ENCODE data around the gene SLC25A26.

SLC25A26 gene

DNA sequence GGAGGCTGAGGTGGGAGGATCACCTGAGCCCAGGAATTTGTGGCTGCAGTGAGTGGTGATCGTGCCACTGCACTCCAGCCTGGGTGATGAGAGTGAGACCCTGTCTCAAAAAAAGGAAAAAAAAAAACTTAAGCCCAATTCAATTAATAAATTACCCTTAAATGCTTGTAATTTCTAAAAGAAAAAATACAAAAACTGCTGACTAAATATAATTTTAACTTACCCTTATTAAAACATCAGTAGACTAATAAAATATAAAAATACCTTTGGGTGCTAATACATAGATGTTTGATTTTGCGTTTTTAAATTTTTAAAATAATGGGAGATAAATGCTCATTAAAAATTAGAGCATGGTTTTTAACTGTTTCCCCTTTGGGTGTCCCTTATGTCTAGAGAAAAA lies 17.5 kb upstream of the SLC25A26 start:
- Histone ChIP-seq H3K36me3 (ENCODE audit: insufficient read depth, insufficient read length, low read length) (no peaks in the 10 kb centered on the region), H3K9me3 (ENCODE audit: insufficient read depth, low read length) (no peaks in the 10 kb centered on the region), H3K9ac (ENCODE audit: insufficient read length, low read depth) (no peak overlapping the region), H3K27me3 (ENCODE audit: insufficient read depth, insufficient read length) (no peaks in the 10 kb centered on the region), H3K4me3 (ENCODE audit: insufficient read length, low read depth) (no peak overlapping the region), H3K4me1 (ENCODE audit: insufficient read depth, insufficient read length) (no peaks in the 10 kb centered on the region)
- no peak for DNase-seq (ENCODE audit: low read depth, low spot score)
- TF ChIP-seq YY1 (IDR thresholded peaks at IDR 0.05; ENCODE audit: insufficient read depth, insufficient read length) (no peak), ZNF274 (IDR thresholded peaks at IDR 0.05; ENCODE audit: low read depth, low read length) (no peak), SUZ12 (IDR thresholded peaks at IDR 0.05; ENCODE audit: extremely low read depth, insufficient read depth, insufficient read length) (no peak)

DNA sequence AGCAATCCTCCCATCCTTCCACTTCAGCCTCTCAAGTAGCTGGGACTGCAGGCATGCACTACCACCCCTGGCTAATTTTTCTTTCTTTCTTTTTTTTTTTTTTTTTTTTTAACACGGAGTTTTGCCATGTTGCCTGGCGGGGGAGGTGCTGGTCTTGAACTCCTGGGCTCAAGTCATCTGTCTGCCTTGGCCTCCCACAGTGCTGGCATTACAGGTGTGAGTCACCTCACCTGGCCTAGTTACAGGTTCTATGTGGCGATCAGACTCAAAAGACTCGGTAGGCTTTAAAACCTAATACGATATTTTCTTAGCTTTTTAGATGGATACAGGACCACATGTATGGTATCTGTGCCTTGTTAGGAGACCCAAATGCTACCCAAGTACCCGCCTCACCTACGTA lies 14.0 kb upstream of the SLC25A26 start:
- H3K9me3 ChIP-seq (ENCODE audit: insufficient read depth, low read length), result no peaks in the 10 kb centered on the region
- no peak overlapping the region for H3K9ac ChIP-seq (ENCODE audit: insufficient read length, low read depth)
- H3K4me1 ChIP-seq (ENCODE audit: insufficient read depth, insufficient read length), result no peaks in the 10 kb centered on the region
- TF ChIP-seq YY1 (IDR thresholded peaks at IDR 0.05; ENCODE audit: insufficient read depth, insufficient read length) (no peak), ZNF274 (IDR thresholded peaks at IDR 0.05; ENCODE audit: low read depth, low read length) (no peak), SUZ12 (IDR thresholded peaks at IDR 0.05; ENCODE audit: extremely low read depth, insufficient read depth, insufficient read length) (no peak)
- H3K36me3 ChIP-seq (ENCODE audit: insufficient read depth, insufficient read length, low read length), result no peaks in the 10 kb centered on the region
- H3K27me3 ChIP-seq (ENCODE audit: insufficient read depth, insufficient read length), result no peaks in the 10 kb centered on the region
- no peak for DNase-seq (ENCODE audit: low read depth, low spot score)
- H3K4me3 ChIP-seq (ENCODE audit: insufficient read length, low read depth), result no peak overlapping the region

DNA sequence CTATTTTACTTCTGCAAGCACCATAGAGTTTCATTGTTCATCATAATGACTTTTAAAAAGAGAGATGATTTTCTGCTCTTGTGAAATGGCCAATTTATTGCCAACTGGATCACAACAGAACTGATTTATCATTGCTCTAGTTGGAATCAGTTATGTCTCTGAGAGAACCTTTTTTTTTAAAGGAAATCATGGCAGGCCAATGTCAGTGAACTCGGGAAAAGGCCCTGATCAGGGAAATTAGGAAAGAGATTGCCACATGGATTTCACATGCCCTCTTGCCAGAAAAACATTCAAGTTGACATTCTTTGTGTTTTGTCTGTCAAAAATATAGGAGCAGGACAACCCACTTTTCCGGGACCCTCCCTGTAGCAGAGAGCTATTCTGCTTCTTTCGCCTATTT lies 12.6 kb upstream of the SLC25A26 start:
- no peak for TF ChIP-seq SUZ12 (IDR thresholded peaks at IDR 0.05; ENCODE audit: extremely low read depth, insufficient read depth, insufficient read length)
- no peaks in the 10 kb centered on the region for H3K27me3 ChIP-seq (ENCODE audit: insufficient read depth, insufficient read length)
- no peak overlapping the region for H3K9ac ChIP-seq (ENCODE audit: insufficient read length, low read depth)
- no peak for DNase-seq (ENCODE audit: low read depth, low spot score)
- H3K36me3 ChIP-seq (ENCODE audit: insufficient read depth, insufficient read length, low read length), result no peaks in the 10 kb centered on the region
- H3K9me3 ChIP-seq (ENCODE audit: insufficient read depth, low read length), result no peaks in the 10 kb centered on the region
- H3K4me1 ChIP-seq (ENCODE audit: insufficient read depth, insufficient read length), result no peaks in the 10 kb centered on the region
- no peak overlapping the region for H3K4me3 ChIP-seq (ENCODE audit: insufficient read length, low read depth)

DNA sequence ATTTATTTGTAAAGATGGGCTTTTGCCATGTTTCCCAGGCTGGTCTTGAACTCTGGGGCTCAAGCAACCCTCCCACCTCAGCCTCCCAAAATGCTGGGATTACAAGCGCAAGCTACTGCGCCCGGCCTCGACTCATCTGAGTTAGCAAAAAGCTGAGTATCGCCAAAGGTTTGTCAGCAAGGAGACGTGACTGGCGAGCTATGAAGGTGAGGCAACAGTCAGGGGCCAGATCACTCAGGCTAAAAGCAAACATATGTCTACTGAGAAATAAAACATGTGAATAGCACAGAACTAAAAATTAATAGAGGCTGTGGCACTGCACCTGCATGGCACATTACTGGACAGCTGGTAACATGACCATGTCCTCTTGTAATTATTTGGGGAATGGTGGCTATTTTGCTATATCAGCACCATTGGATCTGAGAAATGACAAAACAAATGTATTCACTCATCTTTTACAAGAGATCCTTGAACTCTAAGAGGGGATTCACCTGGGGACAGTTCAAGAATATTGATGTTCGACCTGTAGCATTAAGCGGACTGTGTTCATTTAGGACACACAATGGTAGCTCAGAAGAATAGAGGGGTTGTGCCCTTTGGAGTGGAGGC lies 10.0 kb upstream of the SLC25A26 start:
- no peak overlapping the region for H3K9ac ChIP-seq (ENCODE audit: insufficient read length, low read depth)
- H3K9me3 ChIP-seq (ENCODE audit: insufficient read depth, low read length), result peaks cover 4% of the 10 kb centered on the region; the same call in 1 of the 2 replicates
- TF ChIP-seq SUZ12 (IDR thresholded peaks at IDR 0.05; ENCODE audit: extremely low read depth, insufficient read depth, insufficient read length), result no peak
- TF ChIP-seq ZNF274 (IDR thresholded peaks at IDR 0.05; ENCODE audit: low read depth, low read length), result no peak
- no peak for TF ChIP-seq YY1 (IDR thresholded peaks at IDR 0.05; ENCODE audit: insufficient read depth, insufficient read length)
- no peaks in the 10 kb centered on the region for H3K36me3 ChIP-seq (ENCODE audit: insufficient read depth, insufficient read length, low read length)
- no peaks in the 10 kb centered on the region for H3K4me1 ChIP-seq (ENCODE audit: insufficient read depth, insufficient read length)
- no peak for DNase-seq (ENCODE audit: low read depth, low spot score)
- no peak overlapping the region for H3K4me3 ChIP-seq (ENCODE audit: insufficient read length, low read depth)
- no peaks in the 10 kb centered on the region for H3K27me3 ChIP-seq (ENCODE audit: insufficient read depth, insufficient read length)

DNA sequence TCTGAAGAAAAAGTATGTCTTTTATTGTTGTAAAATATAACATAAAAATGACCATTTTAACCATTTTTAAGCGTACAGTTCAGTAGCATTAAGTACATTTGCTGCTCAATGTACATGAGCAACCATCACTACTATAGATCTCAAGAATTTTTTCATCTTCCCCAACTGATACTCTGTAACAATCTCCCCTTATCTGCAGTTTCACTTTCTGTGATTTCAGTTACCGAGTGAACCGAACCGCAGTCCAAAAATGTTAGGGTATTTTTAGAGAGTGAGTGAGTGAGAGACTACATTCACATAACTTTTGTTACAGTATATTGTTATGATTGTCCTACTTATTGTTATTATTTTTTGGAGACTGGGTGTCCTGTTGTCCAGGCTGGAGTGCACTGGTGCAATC lies 9.0 kb upstream of the SLC25A26 start:
- Histone ChIP-seq H3K27me3 (ENCODE audit: insufficient read depth, insufficient read length) (no peaks in the 10 kb centered on the region), H3K4me1 (ENCODE audit: insufficient read depth, insufficient read length) (no peaks in the 10 kb centered on the region), H3K9ac (ENCODE audit: insufficient read length, low read depth) (no peak overlapping the region), H3K9me3 (ENCODE audit: insufficient read depth, low read length) (peaks cover 4% of the 10 kb centered on the region; the same call in 1 of the 2 replicates), H3K36me3 (ENCODE audit: insufficient read depth, insufficient read length, low read length) (no peaks in the 10 kb centered on the region), H3K4me3 (ENCODE audit: insufficient read length, low read depth) (no peak overlapping the region)
- TF ChIP-seq YY1 (IDR thresholded peaks at IDR 0.05; ENCODE audit: insufficient read depth, insufficient read length) (no peak), ZNF274 (IDR thresholded peaks at IDR 0.05; ENCODE audit: low read depth, low read length) (no peak), SUZ12 (IDR thresholded peaks at IDR 0.05; ENCODE audit: extremely low read depth, insufficient read depth, insufficient read length) (no peak)
- DNase-seq (ENCODE audit: low read depth, low spot score), result no peak

DNA sequence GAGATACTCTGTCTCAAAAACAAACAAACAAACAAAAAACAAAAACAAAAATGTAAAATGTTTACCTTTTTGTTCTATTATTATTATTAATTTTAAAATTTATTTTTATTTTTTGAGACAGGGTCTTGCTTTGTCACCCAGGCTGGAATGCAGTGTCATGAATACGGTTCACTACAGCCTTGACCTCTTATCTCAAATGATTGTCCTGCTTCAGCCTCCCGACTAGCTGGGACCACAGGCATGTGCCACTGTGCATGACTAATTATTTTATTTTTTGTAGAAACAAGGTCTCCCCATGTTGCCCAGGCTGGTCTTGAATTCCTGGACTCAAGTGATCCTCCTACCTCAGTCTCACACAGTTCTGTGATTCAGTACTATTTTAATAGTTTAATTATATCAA lies 5.7 kb upstream of the SLC25A26 start:
- Histone ChIP-seq H3K27me3 (ENCODE audit: insufficient read depth, insufficient read length) (peaks cover 12% of the 10 kb centered on the region), H3K36me3 (ENCODE audit: insufficient read depth, insufficient read length, low read length) (no peaks in the 10 kb centered on the region), H3K9me3 (ENCODE audit: insufficient read depth, low read length) (peaks cover 4% of the 10 kb centered on the region; the same call in 1 of the 2 replicates), H3K9ac (ENCODE audit: insufficient read length, low read depth) (no peak overlapping the region), H3K4me3 (ENCODE audit: insufficient read length, low read depth) (no peak overlapping the region), H3K4me1 (ENCODE audit: insufficient read depth, insufficient read length) (no peaks in the 10 kb centered on the region)
- DNase-seq (ENCODE audit: low read depth, low spot score), result no peak
- no peak for TF ChIP-seq ZNF274 (IDR thresholded peaks at IDR 0.05; ENCODE audit: low read depth, low read length)
- TF ChIP-seq YY1 (IDR thresholded peaks at IDR 0.05; ENCODE audit: insufficient read depth, insufficient read length), result no peak
- no peak for TF ChIP-seq SUZ12 (IDR thresholded peaks at IDR 0.05; ENCODE audit: extremely low read depth, insufficient read depth, insufficient read length)

DNA sequence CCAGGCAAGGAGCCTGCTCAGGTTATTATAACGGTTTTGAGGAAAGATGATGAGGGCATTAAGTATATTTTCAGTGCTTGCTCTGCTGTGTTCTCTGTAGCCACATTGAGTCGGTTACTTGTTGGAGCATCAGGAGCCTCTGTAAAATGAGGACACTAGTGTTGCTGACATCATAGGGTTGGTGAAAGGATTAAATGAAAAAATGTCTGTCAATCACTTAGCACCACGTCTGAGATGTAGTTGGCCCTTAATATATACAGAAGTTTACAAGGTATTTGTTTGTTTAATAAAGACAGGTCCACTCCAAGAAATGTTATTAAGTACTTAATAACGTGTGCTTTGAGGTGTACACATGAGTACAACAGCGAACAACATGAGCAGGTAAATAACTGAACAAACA lies 735 bp upstream of the SLC25A26 start:
- Histone ChIP-seq H3K27me3 (ENCODE audit: insufficient read depth, insufficient read length) (peaks cover 12% of the 10 kb centered on the region), H3K9me3 (ENCODE audit: insufficient read depth, low read length) (no peaks in the 10 kb centered on the region), H3K4me1 (ENCODE audit: insufficient read depth, insufficient read length) (no peaks in the 10 kb centered on the region), H3K4me3 (ENCODE audit: insufficient read length, low read depth) (peak overlapping the region; percentile 87), H3K9ac (ENCODE audit: insufficient read length, low read depth) (peak overlapping the region; percentile 44), H3K36me3 (ENCODE audit: insufficient read depth, insufficient read length, low read length) (peaks cover 25% of the 10 kb centered on the region)
- TF ChIP-seq ZNF274 (IDR thresholded peaks at IDR 0.05; ENCODE audit: low read depth, low read length) (no peak), SUZ12 (IDR thresholded peaks at IDR 0.05; ENCODE audit: extremely low read depth, insufficient read depth, insufficient read length) (no peak), YY1 (IDR thresholded peaks at IDR 0.05; ENCODE audit: insufficient read depth, insufficient read length) (no peak)
- DNase-seq (ENCODE audit: low read depth, low spot score), result no peak
